Ovary (tissue), 3 donors: Measurements from ENCODE around the gene APBB1IP.

ENCODE experiments used
- EP300 ChIP-seq: sonication (generic); formaldehyde crosslinking; IDR thresholded peaks from one replicate; pipeline ENCODE4 v1.6.1; 2017; ENCODE audit warnings: antibody characterized with exemption
- TF ChIP-seq, protein P1 (sequence below), 3 donors: fragments of 450-650 bp in 2 of 3; fragments of 200-600 bp in 1 of 3; IDR thresholded peaks; one replicate each; pipeline versions ENCODE4 v1.5.1 to v1.8.0; 2016 to 2022; ENCODE audit warnings: antibody characterized with exemption in 3 of 3, mild to moderate bottlenecking in 1 of 3
- donor health status: DM: no; HTN: no; CAD: no.

DNA sequence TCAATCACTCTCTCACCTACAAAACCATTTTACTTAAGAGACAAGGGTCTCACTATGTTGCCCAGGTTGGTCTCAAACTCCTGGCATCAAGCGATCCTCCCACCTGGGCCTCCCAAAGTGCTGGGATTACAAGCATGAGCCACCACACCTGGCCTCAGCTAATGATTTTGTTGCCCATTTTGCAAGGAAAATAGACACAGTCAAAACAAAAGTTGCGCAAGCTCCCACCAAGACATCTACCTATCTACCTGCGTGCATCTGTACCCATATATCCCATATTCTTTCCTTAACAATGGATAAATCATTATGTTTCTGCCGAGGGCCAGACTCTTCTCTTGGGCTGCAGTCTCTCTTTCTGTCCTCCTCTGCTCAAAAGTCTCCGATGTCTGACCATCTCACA is 67.3 kb downstream of the APBB1IP start:
- no peak for TF ChIP-seq EP300
- TF ChIP-seq, protein P1, sequence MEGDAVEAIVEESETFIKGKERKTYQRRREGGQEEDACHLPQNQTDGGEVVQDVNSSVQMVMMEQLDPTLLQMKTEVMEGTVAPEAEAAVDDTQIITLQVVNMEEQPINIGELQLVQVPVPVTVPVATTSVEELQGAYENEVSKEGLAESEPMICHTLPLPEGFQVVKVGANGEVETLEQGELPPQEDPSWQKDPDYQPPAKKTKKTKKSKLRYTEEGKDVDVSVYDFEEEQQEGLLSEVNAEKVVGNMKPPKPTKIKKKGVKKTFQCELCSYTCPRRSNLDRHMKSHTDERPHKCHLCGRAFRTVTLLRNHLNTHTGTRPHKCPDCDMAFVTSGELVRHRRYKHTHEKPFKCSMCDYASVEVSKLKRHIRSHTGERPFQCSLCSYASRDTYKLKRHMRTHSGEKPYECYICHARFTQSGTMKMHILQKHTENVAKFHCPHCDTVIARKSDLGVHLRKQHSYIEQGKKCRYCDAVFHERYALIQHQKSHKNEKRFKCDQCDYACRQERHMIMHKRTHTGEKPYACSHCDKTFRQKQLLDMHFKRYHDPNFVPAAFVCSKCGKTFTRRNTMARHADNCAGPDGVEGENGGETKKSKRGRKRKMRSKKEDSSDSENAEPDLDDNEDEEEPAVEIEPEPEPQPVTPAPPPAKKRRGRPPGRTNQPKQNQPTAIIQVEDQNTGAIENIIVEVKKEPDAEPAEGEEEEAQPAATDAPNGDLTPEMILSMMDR (IDR thresholded peaks at IDR 0.05): no peak
